HepG2 (cell line): ENCODE results near the gene UGT1A4. TPM values are rescaled to one million over a fixed set of nuclear protein-coding genes. Genes with fewer than 3 reads are reported as not detected.
A peak's percentile ranks its signal among the peaks of the same experiment; 100 is the strongest.

Experiments used
- ARHGAP35 ChIP-seq: sonication (generic); formaldehyde crosslinking; IDR thresholded peaks from 2 replicates; pipeline ENCODE4 v1.9.0; 2022; ENCODE audit warnings: mild to moderate bottlenecking, inconsistent platforms, moderate library complexity, missing genetic modification reagents, borderline replicate concordance
- ATF7-NPFF ChIP-seq: sonication (generic); formaldehyde crosslinking; IDR thresholded peaks from 2 replicates; pipeline ENCODE4 v1.8.1; 2023; ENCODE audit warnings: mild to moderate bottlenecking, low read depth, missing genetic modification reagents, moderate library complexity
- BRD4 ChIP-seq: sonication (generic); formaldehyde crosslinking; IDR thresholded peaks from 2 replicates; pipeline ENCODE4 v1.4.0; 2020; ENCODE audit warnings: missing genetic modification reagents
- EEA1 ChIP-seq: sonication (generic); formaldehyde crosslinking; IDR thresholded peaks from 2 replicates; pipeline ENCODE4 v1.5.1; 2020; ENCODE audit warnings: mild to moderate bottlenecking, missing genetic modification reagents, borderline replicate concordance
- NCOA5 ChIP-seq: sonication (generic); formaldehyde crosslinking; IDR thresholded peaks from 2 replicates; pipeline ENCODE4 v1.4.0; 2020; ENCODE audit warnings: missing genetic modification reagents
- NFE2L2 ChIP-seq: fragments of 150-350 bp; IDR thresholded peaks from 2 replicates; pipeline ENCODE4 v1.6.1; 2014; ENCODE audit warnings: low read length
- NFIB ChIP-seq: sonication (generic); formaldehyde crosslinking; IDR thresholded peaks from 2 replicates; pipeline ENCODE4 v1.9.0; 2021; ENCODE audit warnings: missing genetic modification reagents, mild to moderate bottlenecking, borderline replicate concordance
- SMAD3 ChIP-seq: sonication (generic); formaldehyde crosslinking; IDR thresholded peaks from 2 replicates; pipeline ENCODE4 v1.4.0; 2020; ENCODE audit warnings: missing genetic modification reagents
- TBL1XR1 ChIP-seq: fragments of 150-350 bp; IDR thresholded peaks from 2 replicates; pipeline ENCODE4 v1.6.1; 2014; ENCODE audit warnings: borderline replicate concordance, low read length; ENCODE audit not compliant: partially characterized antibody
- ZBTB3 ChIP-seq: sonication (generic); formaldehyde crosslinking; IDR thresholded peaks from 2 replicates; pipeline ENCODE4 v1.4.0; 2020; ENCODE audit warnings: low read depth, mild to moderate bottlenecking, moderate library complexity, missing genetic modification reagents, borderline replicate concordance
- ZNF33A ChIP-seq: sonication (generic); formaldehyde crosslinking; IDR thresholded peaks from 2 replicates; pipeline ENCODE4 v1.5.1; 2020; ENCODE audit warnings: missing genetic modification reagents, mild to moderate bottlenecking, moderate library complexity, borderline replicate concordance
- ZNF343 ChIP-seq: sonication (generic); formaldehyde crosslinking; IDR thresholded peaks from 2 replicates; pipeline ENCODE4 v1.4.0; 2020; ENCODE audit warnings: mild to moderate bottlenecking, missing genetic modification reagents
- ZNF446 ChIP-seq: sonication (generic); formaldehyde crosslinking; IDR thresholded peaks from 2 replicates; pipeline ENCODE4 v1.5.0; 2020; ENCODE audit warnings: mild to moderate bottlenecking, missing genetic modification reagents
- ZNF619 ChIP-seq: sonication (generic); formaldehyde crosslinking; IDR thresholded peaks from 2 replicates; pipeline ENCODE4 v1.4.0; 2020; ENCODE audit warnings: mild to moderate bottlenecking, missing genetic modification reagents
- ZSCAN21 ChIP-seq: sonication (generic); formaldehyde crosslinking; IDR thresholded peaks from 2 replicates; pipeline ENCODE4 v1.8.0; 2022; ENCODE audit warnings: mild to moderate bottlenecking, missing genetic modification reagents, moderate library complexity, borderline replicate concordance
- polyA plus RNA-seq, 8 experiments: library from polyadenylated mRNA; depleted of rRNA in 3 of 8; stranded (reverse) in 7 of 8; unstranded in 1 of 8; fragments of >200 nt; fragmentation: Illumina TruSeq in 4 of 8; extraction: Trizol in 4 of 8; gene quantifications; 2 replicates each; pipeline versions ENCODE4 v1.2.1 to v1.2.3, GENCODE V29; 2011 to 2016; ENCODE audit warnings: low read depth in 4 of 8, missing spikeins in 1 of 8, mixed read lengths in 1 of 8; ENCODE audit not compliant: insufficient read depth in 1 of 8
- total RNA-seq, 5 experiments: library from RNA; depleted of rRNA; stranded (reverse); fragments of >200 nt; fragmentation: Illumina TruSeq; extraction: Trizol; gene quantifications; 2 replicates each; pipeline ENCODE4 v1.2.3, GENCODE V29; 2016; ENCODE audit warnings: low read depth in 1 of 5
- TF ChIP-seq, protein P1 (sequence below): sonication (generic); formaldehyde crosslinking; IDR thresholded peaks from 2 replicates; pipeline ENCODE4 v1.4.0; 2020; ENCODE audit warnings: missing genetic modification reagents, borderline replicate concordance
- TF ChIP-seq, protein P2 (sequence below): IDR thresholded peaks from 2 replicates; pipeline ENCODE4 v1.6.1; 2012; ENCODE audit warnings: inconsistent platforms
- TF ChIP-seq, protein P3 (sequence below): sonication (generic); formaldehyde crosslinking; IDR thresholded peaks from 2 replicates; pipeline ENCODE4 v1.5.0; 2020; ENCODE audit warnings: missing genetic modification reagents
- TF ChIP-seq, protein P4 (sequence below): IDR thresholded peaks from 2 replicates; pipeline ENCODE4 v1.6.1; 2016; ENCODE audit warnings: low read depth, missing genetic modification reagents, missing compliant biosample characterization
- TF ChIP-seq, protein P5 (sequence below): sonication (generic); formaldehyde crosslinking; IDR thresholded peaks from 2 replicates; pipeline ENCODE4 v1.4.0; 2020; ENCODE audit warnings: mild to moderate bottlenecking, missing genetic modification reagents

Gene UGT1A4
- total and polyA plus RNA-seq, 2 of the 13 experiments (the other 11 are each of a cell fraction or from before 2014, with no cell fraction given): not detected

DNA sequence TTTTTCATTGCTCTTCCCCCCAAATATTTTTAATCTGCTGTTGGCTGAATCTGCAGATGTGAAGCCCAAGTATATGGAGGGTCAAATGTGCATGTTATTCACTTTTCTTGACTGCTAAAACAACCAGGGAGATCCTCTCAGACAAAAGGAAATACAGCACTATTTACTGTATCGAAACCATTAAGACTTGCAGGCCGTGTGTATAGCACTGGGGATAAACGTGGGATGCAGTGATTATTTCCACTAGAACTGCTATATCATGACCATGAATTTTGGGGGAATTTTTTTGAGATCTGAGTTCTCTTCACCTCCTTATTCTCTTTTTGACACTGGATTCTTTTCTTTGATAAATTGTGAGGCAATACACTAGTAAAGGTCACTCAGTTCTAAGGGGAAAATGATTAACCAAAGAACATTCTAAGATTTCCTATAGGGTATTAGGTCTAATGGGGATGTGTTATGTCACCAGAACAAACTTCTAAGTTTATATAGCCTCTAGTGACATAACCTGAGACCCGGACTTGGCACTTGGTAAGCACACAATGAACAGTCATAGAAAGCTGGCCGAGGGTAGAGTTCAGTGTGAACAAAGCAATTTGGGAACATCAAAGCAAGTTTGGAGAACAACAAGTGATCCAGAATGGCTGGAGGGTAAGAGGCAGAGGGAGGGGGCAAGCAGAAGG lies 26.7 kb downstream of the UGT1A4 start (continued):
- TF ChIP-seq, protein P1, sequence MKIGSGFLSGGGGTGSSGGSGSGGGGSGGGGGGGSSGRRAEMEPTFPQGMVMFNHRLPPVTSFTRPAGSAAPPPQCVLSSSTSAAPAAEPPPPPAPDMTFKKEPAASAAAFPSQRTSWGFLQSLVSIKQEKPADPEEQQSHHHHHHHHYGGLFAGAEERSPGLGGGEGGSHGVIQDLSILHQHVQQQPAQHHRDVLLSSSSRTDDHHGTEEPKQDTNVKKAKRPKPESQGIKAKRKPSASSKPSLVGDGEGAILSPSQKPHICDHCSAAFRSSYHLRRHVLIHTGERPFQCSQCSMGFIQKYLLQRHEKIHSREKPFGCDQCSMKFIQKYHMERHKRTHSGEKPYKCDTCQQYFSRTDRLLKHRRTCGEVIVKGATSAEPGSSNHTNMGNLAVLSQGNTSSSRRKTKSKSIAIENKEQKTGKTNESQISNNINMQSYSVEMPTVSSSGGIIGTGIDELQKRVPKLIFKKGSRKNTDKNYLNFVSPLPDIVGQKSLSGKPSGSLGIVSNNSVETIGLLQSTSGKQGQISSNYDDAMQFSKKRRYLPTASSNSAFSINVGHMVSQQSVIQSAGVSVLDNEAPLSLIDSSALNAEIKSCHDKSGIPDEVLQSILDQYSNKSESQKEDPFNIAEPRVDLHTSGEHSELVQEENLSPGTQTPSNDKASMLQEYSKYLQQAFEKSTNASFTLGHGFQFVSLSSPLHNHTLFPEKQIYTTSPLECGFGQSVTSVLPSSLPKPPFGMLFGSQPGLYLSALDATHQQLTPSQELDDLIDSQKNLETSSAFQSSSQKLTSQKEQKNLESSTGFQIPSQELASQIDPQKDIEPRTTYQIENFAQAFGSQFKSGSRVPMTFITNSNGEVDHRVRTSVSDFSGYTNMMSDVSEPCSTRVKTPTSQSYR (CRISPR knock-in tag): peak; percentile 71; the same call in 1 of the 2 replicates
- TF ChIP-seq SMAD3 (CRISPR knock-in tag): peak; percentile 78
- TF ChIP-seq EEA1 (CRISPR knock-in tag): no peak
- TF ChIP-seq BRD4 (CRISPR knock-in tag): no peak
- TF ChIP-seq, protein P2, sequence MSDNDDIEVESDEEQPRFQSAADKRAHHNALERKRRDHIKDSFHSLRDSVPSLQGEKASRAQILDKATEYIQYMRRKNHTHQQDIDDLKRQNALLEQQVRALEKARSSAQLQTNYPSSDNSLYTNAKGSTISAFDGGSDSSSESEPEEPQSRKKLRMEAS: peak; percentile 37; the same call in 1 of the 2 replicates
- peak; percentile 100 for TF ChIP-seq TBL1XR1
- TF ChIP-seq, protein P3, sequence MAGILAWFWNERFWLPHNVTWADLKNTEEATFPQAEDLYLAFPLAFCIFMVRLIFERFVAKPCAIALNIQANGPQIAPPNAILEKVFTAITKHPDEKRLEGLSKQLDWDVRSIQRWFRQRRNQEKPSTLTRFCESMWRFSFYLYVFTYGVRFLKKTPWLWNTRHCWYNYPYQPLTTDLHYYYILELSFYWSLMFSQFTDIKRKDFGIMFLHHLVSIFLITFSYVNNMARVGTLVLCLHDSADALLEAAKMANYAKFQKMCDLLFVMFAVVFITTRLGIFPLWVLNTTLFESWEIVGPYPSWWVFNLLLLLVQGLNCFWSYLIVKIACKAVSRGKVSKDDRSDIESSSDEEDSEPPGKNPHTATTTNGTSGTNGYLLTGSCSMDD: no peak
- no peak for TF ChIP-seq ZNF343
- TF ChIP-seq NFE2L2: no peak
- TF ChIP-seq ATF7-NPFF (CRISPR knock-in tag): peak; percentile 68; the same call in 1 of the 2 replicates
- TF ChIP-seq ZBTB3 (CRISPR knock-in tag): peak; percentile 55; the same call in 1 of the 2 replicates
- no peak for TF ChIP-seq ZSCAN21 (CRISPR knock-in tag)
- TF ChIP-seq, protein P4, sequence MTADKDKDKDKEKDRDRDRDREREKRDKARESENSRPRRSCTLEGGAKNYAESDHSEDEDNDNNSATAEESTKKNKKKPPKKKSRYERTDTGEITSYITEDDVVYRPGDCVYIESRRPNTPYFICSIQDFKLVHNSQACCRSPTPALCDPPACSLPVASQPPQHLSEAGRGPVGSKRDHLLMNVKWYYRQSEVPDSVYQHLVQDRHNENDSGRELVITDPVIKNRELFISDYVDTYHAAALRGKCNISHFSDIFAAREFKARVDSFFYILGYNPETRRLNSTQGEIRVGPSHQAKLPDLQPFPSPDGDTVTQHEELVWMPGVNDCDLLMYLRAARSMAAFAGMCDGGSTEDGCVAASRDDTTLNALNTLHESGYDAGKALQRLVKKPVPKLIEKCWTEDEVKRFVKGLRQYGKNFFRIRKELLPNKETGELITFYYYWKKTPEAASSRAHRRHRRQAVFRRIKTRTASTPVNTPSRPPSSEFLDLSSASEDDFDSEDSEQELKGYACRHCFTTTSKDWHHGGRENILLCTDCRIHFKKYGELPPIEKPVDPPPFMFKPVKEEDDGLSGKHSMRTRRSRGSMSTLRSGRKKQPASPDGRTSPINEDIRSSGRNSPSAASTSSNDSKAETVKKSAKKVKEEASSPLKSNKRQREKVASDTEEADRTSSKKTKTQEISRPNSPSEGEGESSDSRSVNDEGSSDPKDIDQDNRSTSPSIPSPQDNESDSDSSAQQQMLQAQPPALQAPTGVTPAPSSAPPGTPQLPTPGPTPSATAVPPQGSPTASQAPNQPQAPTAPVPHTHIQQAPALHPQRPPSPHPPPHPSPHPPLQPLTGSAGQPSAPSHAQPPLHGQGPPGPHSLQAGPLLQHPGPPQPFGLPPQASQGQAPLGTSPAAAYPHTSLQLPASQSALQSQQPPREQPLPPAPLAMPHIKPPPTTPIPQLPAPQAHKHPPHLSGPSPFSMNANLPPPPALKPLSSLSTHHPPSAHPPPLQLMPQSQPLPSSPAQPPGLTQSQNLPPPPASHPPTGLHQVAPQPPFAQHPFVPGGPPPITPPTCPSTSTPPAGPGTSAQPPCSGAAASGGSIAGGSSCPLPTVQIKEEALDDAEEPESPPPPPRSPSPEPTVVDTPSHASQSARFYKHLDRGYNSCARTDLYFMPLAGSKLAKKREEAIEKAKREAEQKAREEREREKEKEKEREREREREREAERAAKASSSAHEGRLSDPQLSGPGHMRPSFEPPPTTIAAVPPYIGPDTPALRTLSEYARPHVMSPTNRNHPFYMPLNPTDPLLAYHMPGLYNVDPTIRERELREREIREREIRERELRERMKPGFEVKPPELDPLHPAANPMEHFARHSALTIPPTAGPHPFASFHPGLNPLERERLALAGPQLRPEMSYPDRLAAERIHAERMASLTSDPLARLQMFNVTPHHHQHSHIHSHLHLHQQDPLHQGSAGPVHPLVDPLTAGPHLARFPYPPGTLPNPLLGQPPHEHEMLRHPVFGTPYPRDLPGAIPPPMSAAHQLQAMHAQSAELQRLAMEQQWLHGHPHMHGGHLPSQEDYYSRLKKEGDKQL (CRISPR knock-in tag): peak; percentile 100
- TF ChIP-seq NFIB (CRISPR knock-in tag): no peak
- TF ChIP-seq NCOA5 (CRISPR knock-in tag): no peak
- no peak for TF ChIP-seq ARHGAP35 (CRISPR knock-in tag)
- TF ChIP-seq ZNF446 (CRISPR knock-in tag): no peak
- TF ChIP-seq, protein P5, sequence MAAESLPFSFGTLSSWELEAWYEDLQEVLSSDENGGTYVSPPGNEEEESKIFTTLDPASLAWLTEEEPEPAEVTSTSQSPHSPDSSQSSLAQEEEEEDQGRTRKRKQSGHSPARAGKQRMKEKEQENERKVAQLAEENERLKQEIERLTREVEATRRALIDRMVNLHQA (CRISPR knock-in tag): no peak
- TF ChIP-seq ZNF619 (CRISPR knock-in tag): no peak
- TF ChIP-seq ZNF33A: no peak
